ENCODE results near the gene BMP3.

The BMP3 gene

GRCh38 chr4:81040012-81040659 is 9.6 kb downstream of the BMP3 start:
- DNase-seq (ENCODE audit: low spot score) = peak; percentile 45

DNA sequence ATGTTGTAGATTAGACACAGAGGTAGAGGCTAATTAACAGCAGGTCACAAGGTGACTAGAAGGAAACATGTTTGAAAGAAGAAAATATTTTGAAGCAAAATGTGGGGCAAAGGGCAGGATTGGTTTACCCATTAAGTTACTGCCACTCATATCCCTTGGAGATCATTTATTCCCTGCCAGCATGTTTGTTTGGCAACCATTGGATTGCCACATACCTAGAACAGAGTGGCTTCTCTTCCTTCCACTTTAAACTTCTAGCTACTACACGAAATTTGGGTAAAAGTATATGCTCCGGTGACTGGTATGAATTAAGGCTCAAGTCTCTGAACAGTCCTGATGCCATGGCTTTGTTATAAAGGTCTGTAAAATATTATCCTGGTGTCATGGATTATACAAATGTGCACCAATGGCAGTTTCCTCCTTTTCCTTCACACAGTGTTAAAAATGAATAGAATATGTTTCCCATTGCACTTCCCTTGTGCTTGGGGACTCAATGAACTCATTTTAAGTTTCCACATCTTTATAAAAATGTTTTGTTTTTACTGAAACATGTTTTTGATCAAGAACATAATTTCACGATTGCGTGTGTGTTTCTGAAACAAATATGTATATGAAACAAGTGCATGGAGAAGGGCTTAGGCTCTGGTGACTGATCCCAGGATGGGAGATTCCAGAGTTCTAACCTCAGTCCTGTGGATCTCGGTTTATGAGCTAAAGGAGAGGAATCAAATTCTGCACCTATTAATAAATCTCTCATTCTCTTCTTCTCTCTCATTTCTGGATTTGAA is 12.3 kb downstream of the BMP3 start:
- no peak for DNase-seq (ENCODE audit: low spot score)

DNA sequence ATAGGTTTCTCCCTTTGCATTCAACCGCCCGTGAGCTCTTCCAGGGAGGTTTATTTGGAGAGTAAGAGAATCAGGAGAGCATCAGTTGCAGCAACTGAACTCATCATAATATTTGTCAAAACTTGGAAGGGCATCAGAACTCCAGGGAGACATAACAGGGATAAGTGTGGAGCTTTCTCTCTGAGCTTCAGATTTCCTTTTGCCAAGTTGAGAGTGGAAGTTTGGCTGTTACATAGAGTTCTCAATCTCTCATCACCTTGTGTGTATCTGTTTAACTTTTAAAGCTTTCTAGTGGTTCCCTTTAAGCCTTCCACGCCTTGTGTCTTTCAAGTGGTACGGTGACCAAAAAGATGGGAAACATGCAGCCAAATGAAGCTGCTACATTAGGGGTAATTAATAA is 18.8 kb downstream of the BMP3 start:
- no peak for DNase-seq (ENCODE audit: low spot score)

DNA sequence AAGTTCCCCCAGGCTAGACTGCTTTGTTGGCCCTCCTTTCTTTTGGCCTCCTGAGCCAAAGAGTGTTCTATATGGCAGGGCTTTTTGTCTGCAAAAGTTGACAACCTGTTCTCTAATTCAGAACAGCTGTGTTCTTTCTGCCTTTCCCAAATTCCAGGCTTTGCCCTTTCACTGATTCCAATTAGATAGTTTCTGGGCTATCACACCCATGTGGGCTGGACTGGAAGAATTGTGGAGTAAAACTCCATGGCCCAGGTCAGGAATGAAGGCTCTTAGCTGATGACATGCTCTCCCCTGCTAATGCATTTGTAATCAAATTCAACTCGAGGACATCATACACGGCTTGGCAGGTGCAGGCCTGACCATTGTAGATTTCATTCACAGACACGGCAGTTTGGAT is 19.4 kb downstream of the BMP3 start:
- DNase-seq (ENCODE audit: low spot score) = no peak

- DNase-seq (ENCODE audit: low spot score) = peak; percentile 27
Observed at GRCh38 chr4:81052119-81053068, 21.9 kb downstream of the BMP3 start.

- DNase-seq (ENCODE audit: low spot score) = no peak
Observed at GRCh38 chr4:81058621-81059020, 28.1 kb downstream of the BMP3 start.

GRCh38 chr4:81060587-81061343 is 30.3 kb downstream of the BMP3 start:
- DNase-seq (ENCODE audit: low spot score) = no peak

DNA sequence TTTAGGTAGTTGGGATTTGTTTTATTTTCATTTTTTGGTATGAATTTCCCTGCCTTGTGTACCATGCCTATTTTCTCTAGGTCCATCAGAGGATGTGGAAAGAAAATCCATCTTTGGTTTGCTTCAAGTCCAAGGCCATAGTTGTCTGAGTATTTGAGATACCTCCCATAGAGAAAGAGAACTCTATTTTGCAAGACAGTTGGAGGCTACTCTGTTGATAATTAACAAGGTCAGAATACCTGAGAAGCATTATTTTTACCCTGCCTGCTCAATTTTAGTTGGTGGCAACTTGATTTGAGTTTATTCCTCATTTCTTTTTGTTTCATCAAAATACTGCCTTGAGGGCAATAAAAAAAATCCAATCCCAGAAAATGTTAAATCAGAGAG is 30.8 kb downstream of the BMP3 start:
- no peak for DNase-seq (ENCODE audit: low spot score)

DNA sequence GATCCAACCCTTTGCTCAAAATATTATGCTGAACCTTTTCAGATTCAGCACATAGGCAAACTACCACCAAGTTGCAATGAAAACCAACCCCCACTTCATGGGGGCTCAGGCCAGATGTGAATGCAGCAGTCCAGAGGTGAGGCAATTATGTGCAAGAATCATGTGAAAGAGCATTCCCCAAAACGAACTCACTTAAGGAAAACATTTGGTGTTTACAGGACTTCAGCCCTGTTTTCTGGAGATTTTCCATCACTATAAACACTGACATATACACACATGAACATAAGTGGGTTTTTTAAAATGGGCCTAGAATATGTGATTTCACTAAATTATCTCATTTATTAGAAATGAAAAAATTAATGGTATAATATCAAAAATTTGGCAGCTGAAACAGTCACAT is 31.5 kb downstream of the BMP3 start:
- DNase-seq (ENCODE audit: low spot score) = no peak

DNA sequence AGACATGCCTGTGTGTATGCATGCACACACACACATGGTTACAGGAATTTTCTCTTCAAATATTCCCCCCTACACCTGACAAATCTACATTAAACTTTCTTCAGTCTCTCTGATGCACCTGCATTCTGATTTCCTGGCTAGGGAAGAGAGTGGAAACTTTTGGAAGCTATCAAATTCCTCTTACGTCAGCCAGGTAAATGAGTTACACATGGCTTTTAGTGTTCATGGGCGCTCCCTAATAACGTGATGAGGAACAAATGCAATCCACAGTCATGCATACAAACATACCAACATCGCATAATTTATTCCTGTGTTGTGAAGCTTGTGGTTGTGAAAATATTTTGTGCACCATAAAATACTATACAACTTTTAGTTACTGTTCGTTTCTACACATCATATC is 34.9 kb downstream of the BMP3 start:
- no peak for DNase-seq (ENCODE audit: low spot score)

DNA sequence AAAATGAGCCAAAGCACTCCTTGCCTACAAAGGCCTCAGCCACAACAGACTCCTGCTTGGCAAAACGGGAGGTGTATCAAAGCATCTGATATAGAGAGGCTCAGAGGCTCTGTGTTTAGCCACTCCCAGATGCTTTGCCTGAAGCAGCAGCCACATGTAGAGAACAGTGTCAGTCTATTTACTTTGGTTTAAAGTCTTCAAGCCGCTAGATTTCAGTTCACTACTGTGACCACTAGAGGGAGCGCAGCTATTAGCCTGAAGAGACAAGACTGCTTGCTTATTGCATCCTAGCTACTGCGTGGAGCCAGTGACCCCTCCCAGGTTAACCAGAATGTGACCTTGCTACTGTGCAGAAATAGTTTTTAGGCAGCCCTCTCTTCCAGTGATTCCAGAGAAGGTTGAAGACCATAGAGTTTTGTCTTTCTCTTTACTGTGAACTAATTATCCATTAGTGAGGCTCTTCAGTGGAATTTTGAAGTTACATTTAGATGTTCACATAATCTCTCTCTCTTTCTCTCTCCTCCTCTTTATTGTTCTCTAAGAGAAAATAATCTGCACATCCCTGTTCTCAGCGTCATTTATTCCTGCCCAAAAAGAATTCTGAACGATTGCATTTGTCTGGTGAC is 39.3 kb downstream of the BMP3 start:
- DNase-seq (ENCODE audit: low spot score) = peak; percentile 73

DNA sequence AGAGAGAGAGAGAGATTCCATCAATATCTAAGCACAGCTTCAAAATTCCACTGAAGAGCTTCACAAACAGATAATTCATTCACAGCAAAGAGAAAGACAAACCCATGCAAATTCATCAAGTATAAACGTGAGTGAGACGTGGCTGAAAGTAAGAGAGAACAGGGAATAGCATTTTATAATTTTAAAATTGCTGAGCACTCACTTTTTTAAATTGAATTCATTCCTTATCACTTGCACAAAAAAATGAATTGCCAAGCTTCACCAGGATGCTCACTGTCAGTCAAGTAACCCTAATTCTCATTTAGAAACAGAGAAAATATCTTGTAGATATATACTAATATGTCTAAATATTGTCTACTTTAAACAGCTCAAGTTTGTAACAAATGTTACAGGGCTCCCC is 40.5 kb downstream of the BMP3 start:
- no peak for DNase-seq (ENCODE audit: low spot score)

DNA sequence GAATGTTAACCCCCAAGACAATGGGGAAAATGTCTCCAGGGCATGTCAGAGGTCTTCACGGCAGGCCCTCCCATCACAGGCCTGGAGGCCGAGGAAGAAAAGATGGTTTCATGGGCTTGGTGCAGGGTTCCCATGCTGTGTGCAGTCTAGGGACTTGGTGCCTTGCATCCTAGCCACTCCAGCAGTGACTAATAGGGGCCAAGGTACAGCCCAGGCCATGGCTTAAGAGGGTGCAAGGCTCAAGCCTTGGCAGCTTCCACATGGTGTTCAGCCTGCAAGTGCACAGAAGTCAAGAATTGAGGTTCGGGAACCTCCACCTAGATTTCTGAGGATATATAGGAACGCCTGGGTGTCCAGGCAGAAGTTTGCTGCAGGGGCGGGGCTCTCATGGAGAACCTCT is 50.6 kb downstream of the BMP3 start:
- DNase-seq (ENCODE audit: low spot score) = no peak

DNA sequence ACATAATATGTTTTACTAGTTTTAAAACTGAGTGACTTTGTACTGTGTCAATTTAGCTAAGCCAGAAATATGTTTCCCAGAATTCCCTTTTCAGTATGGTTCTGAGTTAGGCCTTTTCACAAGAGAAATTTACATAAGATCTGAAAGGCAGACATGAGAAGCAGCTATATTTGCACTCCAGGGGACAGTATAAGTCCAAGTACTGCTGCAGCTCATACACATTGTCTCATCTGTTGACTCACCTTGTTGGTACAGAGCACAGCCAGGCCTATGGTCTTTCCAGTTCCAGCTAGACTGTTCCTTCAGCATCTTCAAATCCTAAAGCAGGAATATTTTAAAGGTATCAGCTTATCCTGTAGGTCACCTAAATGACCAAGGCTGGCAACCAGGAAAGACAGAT is 53.5 kb downstream of the BMP3 start:
- no peak for DNase-seq (ENCODE audit: low spot score)

- DNase-seq (ENCODE audit: low spot score) = no peak
Observed at GRCh38 chr4:81084634-81085033, 54.1 kb downstream of the BMP3 start.

- no peak for DNase-seq (ENCODE audit: low spot score)
Observed at GRCh38 chr4:81085291-81085690, 54.8 kb downstream of the BMP3 start.

DNA sequence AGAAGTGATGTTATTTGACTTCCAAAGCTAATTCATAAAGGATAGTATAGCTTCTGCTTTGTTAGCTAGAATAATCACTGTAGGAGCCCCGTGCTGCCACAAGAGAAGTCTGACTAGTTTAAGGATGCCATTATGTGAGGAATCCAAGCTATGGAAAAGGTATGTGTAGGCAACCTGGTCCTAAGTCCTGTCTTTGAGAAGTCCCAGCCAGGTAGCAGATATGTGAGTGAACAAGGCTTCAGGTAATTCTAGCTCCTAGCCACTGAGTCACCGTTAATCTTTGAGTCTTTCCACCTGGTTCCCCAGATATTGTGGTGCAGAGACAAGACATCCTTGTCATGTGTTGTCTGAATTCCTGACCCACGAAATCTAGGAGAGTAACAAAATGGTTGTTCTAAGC is 55.5 kb downstream of the BMP3 start:
- DNase-seq (ENCODE audit: low spot score) = no peak

DNA sequence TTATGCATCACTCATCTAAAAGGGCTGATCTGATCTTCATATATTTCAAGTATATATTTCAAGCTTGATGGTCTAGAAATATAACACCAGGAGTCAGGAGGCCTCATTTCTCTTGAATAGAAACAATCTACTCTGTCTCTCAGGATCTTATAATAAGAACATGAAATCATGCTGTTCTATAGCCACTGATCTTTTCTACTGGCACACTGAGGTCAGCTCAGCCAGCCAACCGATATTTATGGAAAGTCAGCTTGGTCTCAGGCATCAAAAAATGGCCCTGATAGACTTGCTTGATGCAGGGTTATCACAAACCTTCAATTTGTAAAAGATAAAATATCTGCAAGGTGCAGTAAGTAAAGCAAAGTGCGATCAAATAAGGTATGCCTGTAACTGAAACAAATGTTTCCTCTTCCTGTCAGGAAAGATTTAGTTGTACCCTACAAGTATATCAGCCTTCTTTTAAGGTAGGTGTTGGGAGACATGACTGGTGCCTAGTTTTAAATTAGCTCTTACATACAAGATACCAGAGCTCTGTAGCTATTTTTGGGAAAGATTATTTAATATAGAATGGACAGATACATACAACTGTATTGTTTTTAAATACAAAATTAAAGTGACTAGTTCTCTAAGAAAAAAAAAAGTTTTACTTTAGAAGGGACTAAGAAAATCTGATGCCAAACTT is 63.4 kb downstream of the BMP3 start:
- no peak for DNase-seq (ENCODE audit: low spot score)

DNA sequence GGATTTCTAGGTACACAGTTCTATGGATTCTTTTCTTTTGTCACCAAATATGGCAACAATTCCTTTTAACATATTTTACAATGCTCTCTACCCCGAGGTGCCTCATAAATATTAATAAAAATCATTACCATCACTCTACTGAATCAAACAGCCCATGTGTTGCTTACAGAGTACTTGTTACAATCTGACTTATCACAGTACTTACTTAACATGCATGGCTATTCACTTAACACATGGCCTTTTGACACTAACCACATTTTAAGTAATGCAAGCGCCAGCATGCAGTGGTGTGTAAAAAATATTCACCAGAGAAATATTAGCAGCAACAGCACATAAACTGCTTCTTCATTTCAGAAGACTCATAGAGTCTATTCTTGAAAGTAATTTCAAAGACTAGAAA is 64.9 kb downstream of the BMP3 start:
- no peak for DNase-seq (ENCODE audit: low spot score)

DNA sequence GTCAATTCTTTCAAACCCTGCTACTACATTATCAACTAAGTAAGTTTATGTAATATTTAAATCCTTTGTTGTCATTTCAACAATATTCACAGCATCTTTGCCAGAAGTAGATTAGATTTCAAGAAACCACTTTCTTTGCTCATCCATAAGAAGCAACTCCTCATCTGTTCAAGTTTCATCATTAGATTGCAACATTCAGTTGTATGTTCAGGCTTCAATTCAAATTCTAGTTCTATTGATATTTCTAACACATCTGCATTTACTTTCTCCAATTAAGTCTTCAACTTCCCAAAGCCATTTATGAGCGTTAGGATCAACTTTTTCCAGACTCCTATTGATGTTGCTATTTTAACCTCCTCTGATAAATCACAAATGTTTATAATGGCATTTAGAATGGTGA is 66.1 kb downstream of the BMP3 start:
- DNase-seq (ENCODE audit: low spot score) = no peak

DNA sequence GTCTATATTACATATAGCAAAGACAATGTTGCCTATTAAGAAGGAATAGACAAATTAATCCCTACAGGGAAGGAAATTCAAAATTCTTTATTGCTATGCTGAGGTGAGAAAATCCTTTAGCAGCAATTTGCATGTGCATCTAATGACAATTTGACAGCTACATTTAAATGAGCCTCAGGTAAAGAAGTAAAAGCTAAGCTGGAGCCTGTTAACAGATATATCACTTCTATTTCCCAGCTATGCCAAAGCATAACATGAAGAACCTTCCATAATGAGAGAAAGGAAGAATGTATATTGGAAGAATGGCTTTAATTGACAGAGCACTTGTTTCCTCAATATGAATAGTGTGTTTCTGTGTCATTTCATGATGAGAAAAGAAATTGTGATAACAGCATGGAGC is 71.6 kb downstream of the BMP3 start:
- DNase-seq (ENCODE audit: low spot score) = no peak
